NCI-H1694 treated with DMSO at 0.1 percent for 48 hours (cell line): ENCODE measurements around the gene CCDC154.
"Not testable (repeated sequence)": the region's sequence is repeated elsewhere in the genome, so short reads cannot be mapped to it uniquely, and the experiment has no call there.

ENCODE experiments used
- DNase-seq: peaks from one replicate; lab custom pipeline; 2025; lab: John Stamatoyannopoulos, UW

CCDC154 gene

DNA sequence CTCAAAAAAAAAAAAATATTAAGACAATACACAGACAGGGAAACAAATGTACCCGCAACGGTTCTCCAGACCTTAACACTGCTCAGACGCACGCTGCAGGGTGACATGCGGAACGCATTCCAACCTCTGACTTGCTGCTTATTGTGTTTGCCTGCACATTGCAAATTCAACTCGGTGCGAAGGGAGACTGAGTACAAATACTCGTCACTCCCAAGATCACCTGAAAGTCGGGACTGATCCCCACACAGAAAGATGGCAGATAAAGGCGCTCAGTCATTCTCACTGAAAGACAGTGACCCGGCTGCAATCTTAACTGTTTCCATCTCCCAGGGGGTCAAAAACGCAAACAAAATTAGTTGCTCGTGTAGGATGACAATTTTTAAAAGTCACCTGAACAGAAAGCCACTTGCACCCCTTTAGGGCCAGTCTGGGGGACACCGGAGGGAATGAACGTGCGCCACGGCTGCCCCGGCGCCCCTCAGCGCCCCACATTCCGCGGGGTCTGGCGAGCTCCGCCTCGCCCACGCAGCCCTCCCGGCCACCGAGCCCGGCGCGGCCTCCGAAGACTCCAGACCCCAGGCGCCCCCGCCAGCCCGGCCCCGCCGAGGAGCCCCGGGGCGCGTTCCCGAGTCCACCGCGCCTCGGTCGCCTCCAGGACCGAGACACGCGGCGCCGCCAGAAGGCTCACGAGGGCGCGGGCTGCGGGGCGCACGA lies 29.9 kb upstream of the CCDC154 start:
- DNase-seq: no peak

- no peak for DNase-seq
Measured at GRCh38 chr16:1472974-1473373, 28.6 kb upstream of the CCDC154 start.

DNA sequence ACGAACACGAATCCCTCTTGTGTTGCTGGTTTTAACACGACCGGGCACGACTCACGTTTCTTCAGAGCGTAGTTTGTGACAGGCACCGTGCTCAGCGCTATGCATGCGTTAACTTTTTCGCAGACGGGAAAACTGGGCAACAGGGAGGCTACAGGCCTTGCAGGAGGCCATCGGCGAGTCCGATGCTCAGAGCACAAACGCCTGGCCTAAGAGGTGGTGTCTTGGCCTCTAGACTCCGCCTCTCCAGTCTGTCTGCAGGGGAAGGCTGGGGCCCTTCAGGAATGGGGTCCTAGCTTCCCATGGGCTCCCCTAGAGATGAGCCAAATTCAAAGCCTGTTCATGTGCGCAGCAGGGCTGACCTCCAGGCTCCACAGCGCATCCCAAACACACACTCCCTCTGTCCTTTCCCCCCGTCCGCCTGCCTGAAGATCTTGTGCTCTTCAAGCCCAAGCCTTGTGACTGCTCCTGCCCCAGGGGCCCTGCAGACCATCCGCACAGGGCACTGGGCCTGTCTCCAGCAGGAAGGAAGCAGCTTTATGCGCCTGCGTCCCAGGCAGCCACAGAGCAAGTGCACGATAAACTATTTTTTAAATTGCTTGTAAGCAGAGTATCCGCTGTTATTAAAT lies 27.3 kb upstream of the CCDC154 start:
- DNase-seq: no peak

- DNase-seq: no peak
Measured at GRCh38 chr16:1470481-1471251, 26.3 kb upstream of the CCDC154 start.

- DNase-seq: no peak
Measured at GRCh38 chr16:1469693-1470201, 25.4 kb upstream of the CCDC154 start.

GRCh38 chr16:1469141-1469540 lies 24.8 kb upstream of the CCDC154 start:
- not testable (repeated sequence) for DNase-seq

- DNase-seq: no peak
Measured at GRCh38 chr16:1468426-1468810, 24.1 kb upstream of the CCDC154 start.

GRCh38 chr16:1466968-1467521 lies 22.7 kb upstream of the CCDC154 start:
- DNase-seq: no peak

- no peak for DNase-seq
Measured at GRCh38 chr16:1466054-1466453, 21.7 kb upstream of the CCDC154 start.

DNA sequence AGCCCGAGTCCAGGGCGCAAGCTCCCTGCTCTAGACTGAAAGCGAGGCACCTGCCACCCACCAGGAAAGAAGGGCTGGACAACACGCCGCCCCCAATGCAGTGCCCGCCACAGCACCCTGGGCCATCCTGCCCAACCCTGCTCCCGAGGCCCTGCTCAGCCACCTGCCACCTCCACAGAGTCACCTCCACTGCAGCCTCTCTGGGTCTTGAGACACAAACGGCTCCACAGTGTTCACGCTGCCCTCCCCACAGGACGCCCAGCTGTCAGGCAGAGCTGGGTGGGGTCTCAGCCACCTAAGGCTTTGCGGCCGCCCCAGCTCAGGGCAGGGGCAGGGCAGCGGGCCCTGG lies 21.2 kb upstream of the CCDC154 start:
- no peak for DNase-seq

DNA sequence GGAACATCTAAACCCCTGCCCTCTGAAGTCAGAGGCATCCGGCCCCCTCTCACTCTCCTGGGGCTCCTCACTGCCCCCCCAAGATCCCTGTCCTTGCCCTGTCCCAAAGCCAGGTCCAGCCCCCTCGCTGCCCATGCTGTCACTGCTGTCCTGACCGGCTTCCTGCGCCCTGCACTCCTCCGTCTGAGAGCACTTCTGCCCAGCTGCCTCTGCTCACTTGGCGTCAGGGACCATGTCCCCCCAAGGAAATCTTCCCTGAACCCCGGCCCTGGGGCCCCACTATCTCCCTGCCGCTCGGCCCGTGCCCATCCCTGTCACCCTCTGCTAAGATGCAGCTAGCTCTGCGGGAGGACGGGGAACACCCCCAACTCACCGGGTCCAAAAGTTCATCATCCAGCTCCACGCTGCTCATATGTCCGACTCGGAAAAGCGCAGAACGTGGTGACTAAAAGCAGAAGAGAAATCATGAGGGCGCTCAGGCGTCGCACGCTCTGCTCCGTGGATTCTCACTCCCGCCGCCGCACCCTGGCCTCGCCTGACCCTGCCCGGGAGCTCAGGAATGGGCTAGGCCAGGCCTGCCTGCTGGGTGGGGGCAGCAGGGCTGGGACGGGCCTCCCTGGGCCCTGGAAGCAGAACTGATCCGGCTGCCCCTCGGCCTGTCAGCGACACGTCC lies 20.7 kb upstream of the CCDC154 start:
- DNase-seq: no peak

GRCh38 chr16:1464196-1464893 lies 20.0 kb upstream of the CCDC154 start:
- no peak for DNase-seq

DNA sequence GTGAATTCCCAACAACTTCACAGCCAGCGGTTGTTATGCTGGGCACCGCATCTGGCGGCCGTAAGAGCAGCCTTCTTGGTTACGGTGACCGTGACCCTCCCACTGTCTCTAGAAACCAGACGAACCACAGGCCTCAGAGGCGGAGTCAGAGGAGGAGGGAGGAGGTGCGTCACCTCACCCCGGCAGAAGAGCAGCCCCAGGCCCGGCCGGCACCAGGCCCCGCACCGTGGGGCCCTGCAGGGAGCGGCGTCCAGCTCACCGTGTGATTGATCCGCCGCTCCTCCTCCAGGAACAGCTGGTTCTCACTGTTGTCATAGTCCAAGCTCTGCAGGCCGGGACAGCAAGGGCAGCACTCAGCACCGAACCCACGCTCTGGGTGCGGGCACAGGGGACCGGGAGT lies 16.8 kb upstream of the CCDC154 start:
- DNase-seq: no peak

- no peak for DNase-seq
Measured at GRCh38 chr16:1460602-1461138, 16.3 kb upstream of the CCDC154 start.

DNA sequence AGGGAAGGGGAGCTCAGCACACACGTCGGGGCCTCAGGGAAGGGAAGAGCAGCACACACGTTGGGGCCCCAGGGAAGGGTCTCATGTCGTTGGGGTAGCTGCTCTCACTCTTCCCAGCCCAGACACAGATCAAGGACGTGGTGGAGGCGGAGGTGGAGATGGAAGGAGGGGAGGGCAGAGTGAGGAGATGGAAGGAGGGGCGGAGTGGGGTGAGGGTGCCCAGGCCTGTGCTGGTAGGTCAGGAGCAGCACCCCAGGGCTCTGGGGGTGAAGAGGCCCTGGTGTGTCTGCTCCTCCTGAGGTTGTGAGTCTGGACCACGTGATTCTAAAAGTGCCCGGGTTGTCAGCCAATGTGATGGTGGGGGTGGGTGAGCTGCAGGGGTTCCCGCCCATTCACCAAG lies 15.6 kb upstream of the CCDC154 start:
- no peak for DNase-seq

GRCh38 chr16:1458977-1459341 lies 14.6 kb upstream of the CCDC154 start:
- no peak for DNase-seq

GRCh38 chr16:1458336-1458976 lies 14.1 kb upstream of the CCDC154 start:
- no peak for DNase-seq

DNA sequence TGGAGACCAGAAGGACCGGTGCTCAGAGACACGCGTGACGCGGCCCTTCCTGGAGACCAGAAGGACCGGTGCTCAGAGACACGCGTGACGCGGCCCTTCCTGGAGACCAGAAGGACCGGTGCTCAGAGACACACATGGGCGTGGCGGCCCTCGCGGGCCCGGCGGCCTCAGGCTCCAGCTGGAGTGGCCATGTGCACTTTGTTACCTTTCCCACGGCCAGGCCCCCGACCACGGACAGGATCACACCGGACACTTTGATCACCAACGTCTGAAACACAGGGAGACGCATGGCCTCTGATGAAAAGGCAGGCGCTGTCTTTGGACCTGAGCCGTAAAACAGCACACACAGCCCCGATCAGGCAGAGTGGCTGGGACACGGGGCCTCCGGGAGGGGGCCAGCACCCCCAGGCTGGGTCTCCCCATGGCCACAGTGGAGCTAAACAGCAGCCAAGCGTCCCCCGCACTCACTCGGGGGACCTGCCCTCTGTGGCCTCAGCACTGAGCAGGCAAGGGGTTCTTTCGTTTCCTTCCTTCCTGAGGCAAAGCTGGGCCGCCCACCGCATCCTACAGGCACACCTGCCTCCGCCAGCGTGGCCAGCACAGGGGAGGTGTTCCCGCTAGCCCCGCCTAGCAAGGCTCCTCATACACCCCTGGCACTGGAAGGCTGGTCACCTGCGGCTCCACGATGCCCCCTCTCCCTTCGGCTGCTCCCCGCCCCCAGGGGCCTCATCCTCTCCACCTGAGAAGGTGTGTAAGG lies 13.3 kb upstream of the CCDC154 start:
- no peak for DNase-seq

GRCh38 chr16:1456951-1457350 lies 12.6 kb upstream of the CCDC154 start:
- DNase-seq: no peak
